Measurements from ENCODE around the gene PPIL4.

- TF ChIP-seq POLR2A (IDR thresholded peaks at IDR 0.05), result no peak
- no peak for TF ChIP-seq CTCF (IDR thresholded peaks at IDR 0.05)
Measured at GRCh38 chr6:149529650-149530049, 16.2 kb downstream of the PPIL4 start.

All from testis (tissue), 2 donors.